DOHH2 (cell line): ENCODE results near the gene CLIC6.
A peak's percentile ranks its signal among the peaks of the same experiment; 100 is the strongest.

Experiments
- H3F3A ChIP-seq: fragments of 200-600 bp; sonication (generic), shearing (Covaris generic); 2 replicates; pipeline ENCODE4 v1.6.0; 2016; ENCODE audit warnings: antibody characterized with exemption, mild to moderate bottlenecking; ENCODE audit not compliant: control insufficient read depth, insufficient read depth
- H3K27ac ChIP-seq: fragments of 200-600 bp; sonication (generic); 2 replicates; pipeline ENCODE4 v1.5.1; 2014; ENCODE audit warnings: low read depth, mild to moderate bottlenecking, low read length, moderate library complexity
- H3K27me3 ChIP-seq: fragments of 200-600 bp; sonication (generic); 2 replicates; pipeline ENCODE4 v1.6.1; 2014; ENCODE audit warnings: mild to moderate bottlenecking, low read length, mixed read lengths; ENCODE audit not compliant: control insufficient read depth
- H3K36me3 ChIP-seq: fragments of 200-600 bp; sonication (generic); 2 replicates; pipeline ENCODE4 v1.6.1; 2014; ENCODE audit warnings: mild to moderate bottlenecking, low read length, moderate library complexity, mixed read lengths; ENCODE audit not compliant: control insufficient read depth
- H3K4me1 ChIP-seq: fragments of 200-600 bp; sonication (generic); 2 replicates; pipeline ENCODE4 v1.6.1; 2014; ENCODE audit warnings: mild to moderate bottlenecking, low read length, mixed read lengths; ENCODE audit not compliant: control insufficient read depth
- H3K4me2 ChIP-seq: fragments of 200-600 bp; sonication (generic); 2 replicates; pipeline ENCODE4 v1.6.0; 2014; ENCODE audit warnings: mild to moderate bottlenecking, low read length, moderate library complexity
- H3K4me3 ChIP-seq: fragments of 200-600 bp; sonication (generic); 2 replicates; pipeline ENCODE4 v1.5.1; 2014; ENCODE audit warnings: mild to moderate bottlenecking, low read length, mixed read lengths
- H3K79me2 ChIP-seq: fragments of 200-600 bp; sonication (generic); 2 replicates; pipeline ENCODE4 v1.6.1; 2014; ENCODE audit warnings: mild to moderate bottlenecking, low read length, mixed read lengths; ENCODE audit not compliant: control insufficient read depth
- H3K9me2 ChIP-seq: fragments of 200-600 bp; sonication (generic); replicated peaks from 2 replicates; pipeline ENCODE4 v1.6.1; 2014; ENCODE audit warnings: mild to moderate bottlenecking, low read length, mixed read lengths; ENCODE audit not compliant: control insufficient read depth
- H3K9me3 ChIP-seq: fragments of 200-600 bp; sonication (generic); 2 replicates; pipeline ENCODE4 v1.6.1; 2014; ENCODE audit warnings: antibody characterized with exemption, low read length, mixed read lengths; ENCODE audit not compliant: control insufficient read depth, insufficient read depth
- H4K20me1 ChIP-seq: fragments of 200-600 bp; sonication (generic); 2 replicates; pipeline ENCODE4 v1.6.0; 2014; ENCODE audit warnings: low read depth, mild to moderate bottlenecking, antibody characterized with exemption, low read length, moderate library complexity; ENCODE audit not compliant: control insufficient read depth, insufficient read depth
- EZH2phosphoT487 ChIP-seq: fragments of 200-600 bp; sonication (generic); IDR thresholded peaks from 2 replicates; pipeline ENCODE4 v1.6.1; 2017; ENCODE audit warnings: borderline replicate concordance, mild to moderate bottlenecking, antibody characterized with exemption, low read length, moderate library complexity, mixed read lengths
- TF ChIP-seq, protein P1 (sequence below): fragments of 200-600 bp; sonication (generic); IDR thresholded peaks from one replicate; pipeline ENCODE4 v1.5.1; 2014; ENCODE audit warnings: antibody characterized with exemption, mild to moderate bottlenecking, low read depth, low read length; ENCODE audit not compliant: poor library complexity, severe bottlenecking

The CLIC6 gene

DNA sequence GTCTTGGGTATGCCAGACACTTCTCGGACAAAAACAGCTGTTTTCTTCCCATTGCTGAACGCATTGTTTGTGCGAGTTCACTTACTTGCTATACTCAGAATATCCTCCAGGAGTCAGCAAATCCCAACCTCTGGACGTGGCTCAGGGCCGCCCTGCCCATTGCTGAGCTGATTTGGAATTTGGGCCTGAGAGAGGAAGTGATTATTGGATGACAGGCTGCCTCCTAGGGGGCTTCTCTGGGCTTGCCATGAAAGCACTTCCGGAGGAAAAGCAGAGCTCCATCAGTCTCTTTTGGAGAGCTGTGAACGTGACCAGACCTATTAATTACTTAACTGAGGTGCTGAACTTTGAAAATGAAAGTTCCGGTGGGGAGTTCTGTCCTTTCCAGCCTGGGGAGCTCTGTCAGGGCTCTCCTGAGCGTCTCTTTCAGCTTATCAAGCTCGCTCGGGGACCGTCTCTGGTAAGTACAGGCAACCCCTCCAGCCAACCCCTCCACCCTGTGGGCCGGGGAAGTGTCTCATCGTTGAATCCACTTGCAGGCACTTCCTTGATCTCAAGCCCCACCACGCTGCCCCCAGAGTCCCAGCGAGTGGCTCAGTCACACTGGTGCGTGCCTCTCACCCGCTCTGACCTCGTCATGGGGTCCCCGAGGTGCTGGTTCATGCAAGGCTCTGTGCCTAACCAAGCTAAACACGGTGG, 76.9 kb downstream of the CLIC6 start:
- Histone ChIP-seq H3F3A (no peaks in the 10 kb centered on the region), H3K9me2 (no peaks in the 10 kb centered on the region), H3K27ac (no peak overlapping the region), H3K9me3 (no peaks in the 10 kb centered on the region), H3K27me3 (peaks cover 12% of the 10 kb centered on the region; the same call in 1 of the 2 replicates), H3K36me3 (no peaks in the 10 kb centered on the region), H4K20me1 (no peaks in the 10 kb centered on the region), H3K79me2 (no peaks in the 10 kb centered on the region), H3K4me3 (peak overlapping the region; percentile 64), H3K4me2 (peak overlapping the region; percentile 68), H3K4me1 (peaks cover 11% of the 10 kb centered on the region)
- TF ChIP-seq, protein P1, sequence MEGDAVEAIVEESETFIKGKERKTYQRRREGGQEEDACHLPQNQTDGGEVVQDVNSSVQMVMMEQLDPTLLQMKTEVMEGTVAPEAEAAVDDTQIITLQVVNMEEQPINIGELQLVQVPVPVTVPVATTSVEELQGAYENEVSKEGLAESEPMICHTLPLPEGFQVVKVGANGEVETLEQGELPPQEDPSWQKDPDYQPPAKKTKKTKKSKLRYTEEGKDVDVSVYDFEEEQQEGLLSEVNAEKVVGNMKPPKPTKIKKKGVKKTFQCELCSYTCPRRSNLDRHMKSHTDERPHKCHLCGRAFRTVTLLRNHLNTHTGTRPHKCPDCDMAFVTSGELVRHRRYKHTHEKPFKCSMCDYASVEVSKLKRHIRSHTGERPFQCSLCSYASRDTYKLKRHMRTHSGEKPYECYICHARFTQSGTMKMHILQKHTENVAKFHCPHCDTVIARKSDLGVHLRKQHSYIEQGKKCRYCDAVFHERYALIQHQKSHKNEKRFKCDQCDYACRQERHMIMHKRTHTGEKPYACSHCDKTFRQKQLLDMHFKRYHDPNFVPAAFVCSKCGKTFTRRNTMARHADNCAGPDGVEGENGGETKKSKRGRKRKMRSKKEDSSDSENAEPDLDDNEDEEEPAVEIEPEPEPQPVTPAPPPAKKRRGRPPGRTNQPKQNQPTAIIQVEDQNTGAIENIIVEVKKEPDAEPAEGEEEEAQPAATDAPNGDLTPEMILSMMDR = peak; percentile 92
- no peak for TF ChIP-seq EZH2phosphoT487

DNA sequence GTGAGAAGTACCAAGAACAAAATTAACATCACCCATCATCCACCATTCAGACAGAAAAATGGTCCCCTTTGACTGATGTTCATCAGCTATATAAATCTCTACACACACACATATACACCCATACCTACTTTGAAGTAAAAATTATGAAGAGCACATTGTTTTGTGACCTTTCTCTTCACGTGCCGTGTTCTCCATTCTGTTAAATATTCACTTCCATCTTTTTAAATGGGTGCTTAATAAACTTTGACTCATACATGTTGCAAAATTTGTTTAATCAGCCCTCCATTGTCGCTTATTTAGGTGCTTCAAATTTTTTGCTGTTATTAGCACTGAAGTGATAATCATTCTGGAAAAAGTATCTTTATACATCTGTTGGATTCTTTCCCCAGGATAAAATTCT, 80.1 kb downstream of the CLIC6 start:
- H3K27me3 ChIP-seq = peaks cover under 1% of the 10 kb centered on the region; the same call in 1 of the 2 replicates
- H3K36me3 ChIP-seq = no peaks in the 10 kb centered on the region
- H3K4me3 ChIP-seq = no peak overlapping the region
- H3K79me2 ChIP-seq = no peaks in the 10 kb centered on the region
- H3K9me2 ChIP-seq = no peaks in the 10 kb centered on the region
- no peaks in the 10 kb centered on the region for H4K20me1 ChIP-seq
- no peaks in the 10 kb centered on the region for H3K9me3 ChIP-seq
- H3K27ac ChIP-seq = no peak overlapping the region
- no peaks in the 10 kb centered on the region for H3F3A ChIP-seq
- no peak overlapping the region for H3K4me2 ChIP-seq
- peaks cover 11% of the 10 kb centered on the region for H3K4me1 ChIP-seq
- TF ChIP-seq EZH2phosphoT487 = no peak
- TF ChIP-seq, protein P1 = no peak

DNA sequence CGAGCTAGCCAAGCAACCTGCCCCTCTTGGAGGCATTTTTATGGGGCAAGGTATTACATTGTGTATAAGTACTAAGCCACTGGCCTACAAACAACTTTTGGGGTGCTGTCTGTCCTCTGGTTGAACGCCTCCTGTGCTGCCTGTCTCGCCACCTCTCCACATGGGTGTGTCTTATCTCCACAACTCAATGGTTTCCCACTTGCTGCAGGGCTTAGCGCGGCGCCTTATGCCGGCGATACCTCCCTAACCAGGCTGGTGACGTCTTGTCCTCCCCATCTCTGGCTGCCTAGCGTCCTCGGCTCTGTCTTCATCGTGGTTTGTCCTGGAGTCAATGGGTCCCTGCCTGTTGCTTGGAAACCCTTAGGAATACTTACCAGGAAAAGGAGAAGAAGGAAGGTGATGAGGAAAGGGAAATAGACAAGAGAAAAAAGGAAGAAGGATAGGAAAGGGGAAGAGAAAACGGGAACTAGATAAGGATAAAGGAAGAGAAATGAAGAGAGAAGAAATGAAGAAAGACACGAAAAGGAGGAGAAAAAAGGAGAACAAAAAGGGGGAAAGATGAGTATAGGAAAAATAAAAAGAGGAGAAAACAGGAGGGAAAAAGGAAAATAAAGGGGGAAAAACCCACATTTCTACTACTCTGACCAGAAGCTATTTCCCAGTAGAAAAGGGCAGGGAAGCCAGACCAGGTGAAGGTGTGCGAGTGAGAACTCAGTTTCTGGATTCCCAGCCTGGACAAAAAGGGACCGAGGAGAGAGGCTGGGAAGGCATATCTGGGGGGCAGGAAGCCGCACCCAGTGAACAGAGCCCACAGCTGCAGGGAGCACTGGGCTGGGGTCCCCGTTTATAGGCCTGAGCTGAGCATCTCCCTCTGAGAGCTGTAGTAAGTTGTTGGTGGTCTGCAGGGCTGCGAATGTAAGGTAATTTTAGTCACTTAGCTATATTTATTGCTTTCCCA, 86.2 kb downstream of the CLIC6 start:
- H3K9me3 ChIP-seq = no peaks in the 10 kb centered on the region
- H3K9me2 ChIP-seq = no peaks in the 10 kb centered on the region
- H3K4me3 ChIP-seq = no peak overlapping the region
- H3K4me1 ChIP-seq = no peaks in the 10 kb centered on the region
- TF ChIP-seq EZH2phosphoT487 = no peak
- TF ChIP-seq, protein P1 = no peak
- H4K20me1 ChIP-seq = no peaks in the 10 kb centered on the region
- H3K27me3 ChIP-seq = peaks cover 3% of the 10 kb centered on the region; the same call in 1 of the 2 replicates
- H3K4me2 ChIP-seq = no peak overlapping the region
- H3K36me3 ChIP-seq = no peaks in the 10 kb centered on the region
- H3K79me2 ChIP-seq = no peaks in the 10 kb centered on the region
- no peak overlapping the region for H3K27ac ChIP-seq
- no peaks in the 10 kb centered on the region for H3F3A ChIP-seq
